HG03460 (cell line): ENCODE measurements around the gene OR2Z1.
"Not testable (repeated sequence)": the region's sequence is repeated elsewhere in the genome, so short reads cannot be mapped to it uniquely, and the experiment has no call there.

Source experiments
- ATAC-seq: cut with Tn5 transposase; IDR thresholded peaks from one replicate; pipeline ENCODE4 v1.9.1; 2021; ENCODE audit not compliant: unreplicated experiment

OR2Z1 gene

DNA sequence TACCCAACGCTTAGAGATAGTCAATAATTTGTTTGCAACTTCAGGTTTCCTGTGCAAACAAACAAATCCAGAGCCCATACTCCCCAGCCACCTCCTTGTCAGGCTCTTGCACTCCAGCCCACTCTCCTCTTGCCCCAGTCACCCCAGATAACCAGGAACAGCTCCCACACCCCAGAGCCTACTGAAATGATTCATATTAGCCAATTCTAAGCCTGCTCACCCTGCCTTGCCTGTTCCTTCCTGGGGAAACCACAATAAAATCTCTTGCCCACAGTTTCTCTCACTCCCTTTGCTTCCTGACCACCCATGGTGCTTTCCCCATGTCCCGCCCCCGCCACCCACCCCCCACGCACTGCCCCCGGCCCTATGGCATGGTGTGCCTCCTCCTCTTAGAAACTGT, 19.1 kb upstream of the OR2Z1 start:
- ATAC-seq = no peak

DNA sequence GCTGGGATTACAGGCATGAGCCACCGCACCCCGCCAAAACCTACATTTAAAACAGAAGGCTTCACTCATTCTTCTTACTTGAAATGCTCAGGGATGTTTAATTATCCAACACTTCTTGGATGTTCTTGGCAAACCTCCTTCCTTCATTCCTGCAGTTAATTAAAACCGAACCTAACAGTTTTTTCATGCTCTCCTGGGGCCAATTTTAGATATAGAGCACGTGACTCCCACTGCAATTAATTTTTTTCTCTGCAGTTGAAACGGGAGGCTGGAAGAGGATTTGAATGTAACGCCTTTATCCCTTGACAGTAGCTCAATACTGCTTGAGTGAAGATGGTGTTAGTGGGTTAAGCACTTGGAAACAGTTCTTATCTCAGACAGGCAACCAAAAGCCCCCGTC, 18.2 kb upstream of the OR2Z1 start:
- no peak for ATAC-seq

DNA sequence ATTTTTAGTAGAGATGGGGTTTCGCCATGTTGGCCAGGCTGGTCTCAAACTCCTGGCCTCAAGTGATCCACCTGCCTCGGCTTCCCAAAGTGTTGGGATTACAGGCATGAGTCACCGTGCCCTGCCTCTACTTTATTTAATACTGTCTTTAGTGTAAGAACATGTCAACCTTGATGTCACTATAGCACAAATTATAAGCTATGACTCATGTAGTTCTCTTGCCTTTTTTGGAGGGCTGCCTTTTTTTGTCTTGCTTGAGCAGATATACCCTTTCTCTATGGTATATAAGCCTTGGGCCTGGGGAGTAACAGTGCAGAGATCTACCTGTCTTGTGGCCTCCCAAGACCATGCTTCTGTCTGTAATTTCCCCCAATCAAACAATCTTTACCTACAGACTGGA, 16.1 kb upstream of the OR2Z1 start:
- not testable (repeated sequence) for ATAC-seq

DNA sequence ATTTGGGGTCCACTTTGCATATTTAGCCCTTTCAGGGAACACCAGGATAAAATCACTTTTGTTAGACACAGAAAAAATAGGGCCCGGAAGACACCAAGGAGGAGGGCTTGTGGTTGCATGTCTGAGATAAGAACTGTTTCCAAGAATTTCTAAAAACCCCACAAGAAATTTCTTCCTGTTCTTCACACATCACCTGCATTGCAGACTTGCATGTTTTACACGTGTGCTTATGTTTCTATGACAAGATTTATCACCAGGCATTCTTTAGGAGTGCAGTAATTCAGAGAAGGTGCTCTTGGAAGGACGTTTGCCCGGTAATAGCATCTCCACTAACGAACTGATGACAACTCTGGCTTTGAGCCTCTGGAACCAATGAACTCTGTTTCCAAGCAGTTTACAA, 15.7 kb upstream of the OR2Z1 start:
- no peak for ATAC-seq

DNA sequence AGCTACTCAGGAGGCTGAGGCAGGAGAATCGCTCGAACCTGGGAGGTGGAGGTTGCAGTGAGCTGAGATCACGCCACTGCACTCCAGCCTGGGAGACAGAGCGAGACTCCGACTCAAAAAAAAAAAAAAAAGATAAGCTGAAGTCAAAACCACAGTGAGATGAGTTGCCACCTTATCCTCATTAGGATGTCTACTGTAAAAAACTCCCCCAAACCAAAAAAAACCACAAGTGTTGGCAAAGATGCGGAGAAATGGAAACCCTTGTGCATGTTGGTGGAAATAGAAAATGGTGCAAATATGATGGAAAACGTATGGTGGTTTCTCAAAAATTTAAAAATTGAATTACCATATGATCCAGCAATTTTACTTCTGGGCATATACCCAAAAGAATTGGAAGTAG, 11.1 kb upstream of the OR2Z1 start:
- not testable (repeated sequence) for ATAC-seq

DNA sequence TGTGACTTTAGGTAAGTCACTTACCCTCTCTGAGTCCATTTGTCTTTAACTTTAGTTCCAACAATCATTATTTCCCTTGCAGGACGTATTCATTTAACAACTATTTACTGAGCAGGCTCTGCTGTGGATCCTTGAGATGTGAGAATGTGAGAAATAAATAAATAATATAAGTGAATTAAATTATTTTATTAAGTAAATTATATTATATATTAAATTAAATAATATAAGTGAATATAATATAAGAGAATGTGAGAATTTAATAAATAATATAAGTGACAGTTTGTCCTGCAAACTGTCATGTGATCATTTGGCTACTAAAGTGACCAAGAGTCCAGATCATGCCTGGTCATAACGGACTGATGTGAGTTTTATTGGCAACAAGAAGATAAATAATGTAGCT, 598 bp downstream of the OR2Z1 start:
- no peak for ATAC-seq

DNA sequence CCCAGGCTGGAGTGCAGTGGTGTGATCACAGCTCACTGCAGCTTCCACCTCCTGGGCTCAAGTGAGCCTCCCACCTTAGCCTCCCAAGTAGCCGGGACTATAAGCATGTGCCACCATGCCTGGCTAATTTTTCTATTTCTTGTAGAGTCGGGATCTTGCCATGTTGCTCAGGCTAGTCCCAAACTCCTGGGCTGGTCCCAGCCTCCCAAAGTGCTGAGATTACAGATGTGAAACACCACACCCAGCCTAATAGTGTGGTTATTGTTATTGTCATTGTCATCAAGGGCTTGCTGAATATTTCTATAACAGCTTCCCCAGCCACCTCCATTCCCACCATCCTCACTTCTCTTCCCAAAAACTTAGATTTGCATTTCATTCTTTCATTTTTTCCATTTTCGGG, 2.8 kb downstream of the OR2Z1 start:
- no peak for ATAC-seq

DNA sequence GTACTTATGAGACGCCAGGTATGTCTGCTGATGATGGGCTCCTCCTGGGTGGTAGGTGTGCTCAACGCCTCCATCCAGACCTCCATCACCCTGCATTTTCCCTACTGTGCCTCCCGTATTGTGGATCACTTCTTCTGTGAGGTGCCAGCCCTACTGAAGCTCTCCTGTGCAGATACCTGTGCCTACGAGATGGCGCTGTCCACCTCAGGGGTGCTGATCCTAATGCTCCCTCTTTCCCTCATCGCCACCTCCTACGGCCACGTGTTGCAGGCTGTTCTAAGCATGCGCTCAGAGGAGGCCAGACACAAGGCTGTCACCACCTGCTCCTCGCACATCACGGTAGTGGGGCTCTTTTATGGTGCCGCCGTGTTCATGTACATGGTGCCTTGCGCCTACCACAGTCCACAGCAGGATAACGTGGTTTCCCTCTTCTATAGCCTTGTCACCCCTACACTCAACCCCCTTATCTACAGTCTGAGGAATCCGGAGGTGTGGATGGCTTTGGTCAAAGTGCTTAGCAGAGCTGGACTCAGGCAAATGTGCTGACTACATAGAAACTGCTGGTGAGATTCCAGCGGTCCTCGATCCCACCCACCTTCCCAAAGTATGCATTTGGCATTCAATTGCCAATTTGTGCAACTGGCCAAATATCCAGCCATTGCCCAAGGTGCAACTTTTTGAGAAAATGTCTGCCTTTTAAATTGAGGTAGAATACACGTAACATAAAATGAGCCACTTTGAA, 10.2 kb downstream of the OR2Z1 start:
- ATAC-seq = no peak

DNA sequence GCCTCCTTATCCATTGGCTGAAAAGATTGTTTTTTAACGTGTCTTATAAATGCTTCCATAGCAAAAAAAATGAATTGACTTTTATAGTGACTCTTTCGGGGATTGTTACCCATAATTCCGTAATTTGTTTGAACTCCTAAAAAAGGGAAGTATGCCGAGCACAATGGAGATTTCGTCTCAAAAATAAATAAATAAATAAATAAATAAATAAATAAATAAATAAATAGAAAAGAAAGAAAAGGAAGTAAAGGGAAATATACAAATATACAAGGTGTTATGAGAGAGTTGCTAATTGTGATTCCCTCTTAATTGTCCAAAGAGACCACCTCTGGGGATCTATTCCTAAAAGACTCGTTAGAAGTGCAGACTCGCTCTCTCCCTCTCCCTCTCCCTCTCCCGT, 16.9 kb downstream of the OR2Z1 start:
- ATAC-seq = no peak

DNA sequence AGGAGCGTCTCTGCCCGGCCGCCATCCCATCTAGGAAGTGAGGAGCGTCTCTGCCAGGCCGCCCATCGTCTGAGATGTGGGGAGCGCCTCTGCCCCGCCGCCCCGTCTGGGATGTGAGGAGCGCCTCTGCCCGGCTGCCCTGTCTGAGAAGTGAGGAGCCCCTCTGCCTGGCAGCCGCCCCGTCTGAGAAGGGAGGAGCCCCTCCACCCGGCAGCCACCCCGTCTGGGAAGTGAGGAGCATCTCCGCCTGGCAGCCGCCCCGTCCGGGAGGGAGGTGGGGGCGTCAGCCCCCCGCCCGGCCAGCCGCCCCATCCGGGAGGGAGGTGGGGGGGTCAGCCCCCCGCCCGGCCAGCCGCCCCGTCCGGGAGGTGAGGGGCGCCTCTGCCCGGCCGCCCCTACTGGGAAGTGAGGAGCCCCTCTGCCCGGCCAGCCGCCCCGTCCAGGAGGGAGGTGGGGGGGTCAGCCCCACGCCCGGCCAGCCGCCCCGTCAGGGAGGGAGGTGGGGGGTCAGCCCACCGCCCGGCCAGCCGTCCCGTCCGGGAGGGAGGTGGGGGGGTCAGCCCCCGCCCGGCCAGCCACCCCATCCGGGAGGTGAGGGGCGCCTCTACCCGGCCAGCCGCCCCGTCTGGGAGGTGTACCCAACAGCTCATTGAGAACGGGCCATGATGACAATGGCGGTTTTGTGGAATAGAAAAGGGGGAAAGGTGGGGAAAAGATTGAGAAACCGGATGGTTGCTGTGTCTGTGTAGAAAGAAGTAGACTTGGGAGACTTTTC, 18.0 kb downstream of the OR2Z1 start:
- ATAC-seq = not testable (repeated sequence)

DNA sequence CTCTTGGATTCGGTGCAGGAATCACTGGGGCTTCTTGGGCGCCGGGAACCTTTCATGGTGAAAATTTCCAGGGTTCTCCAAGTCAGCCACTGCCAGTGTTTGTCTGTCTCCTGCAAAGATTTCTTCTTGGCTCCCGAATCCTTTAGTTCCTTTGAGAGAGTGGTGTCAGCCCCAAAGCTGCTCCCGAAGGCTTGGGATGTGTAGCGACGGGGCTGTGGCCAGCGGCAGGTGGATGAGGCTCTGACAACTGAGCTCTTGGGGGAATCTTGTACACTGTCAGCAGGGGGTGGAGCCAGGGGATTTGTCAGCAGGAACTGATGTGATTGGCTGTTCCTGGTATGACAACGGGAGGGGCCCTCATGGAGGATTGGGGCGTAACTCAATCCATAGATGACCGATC, 45.8 kb downstream of the OR2Z1 start:
- not testable (repeated sequence) for ATAC-seq

DNA sequence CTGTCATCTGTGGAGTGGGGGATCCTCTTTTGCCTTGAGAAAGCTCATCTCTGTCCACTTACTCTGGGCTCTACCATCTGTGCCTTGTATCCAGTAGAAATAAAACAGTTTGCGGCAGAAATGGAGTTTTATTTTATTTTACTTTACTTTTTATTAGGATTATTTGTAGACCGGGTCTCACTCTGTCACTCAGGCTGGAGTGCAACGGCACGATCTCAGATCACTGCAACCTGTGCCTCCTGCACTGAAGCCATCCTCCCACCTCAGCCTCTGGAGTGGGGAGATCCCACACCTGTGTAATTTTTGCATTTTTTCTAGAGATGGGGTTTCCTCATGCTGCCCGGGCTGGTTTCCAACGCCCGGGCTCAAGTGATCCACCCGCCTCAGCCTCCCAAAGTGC, 47.8 kb downstream of the OR2Z1 start:
- not testable (repeated sequence) for ATAC-seq

DNA sequence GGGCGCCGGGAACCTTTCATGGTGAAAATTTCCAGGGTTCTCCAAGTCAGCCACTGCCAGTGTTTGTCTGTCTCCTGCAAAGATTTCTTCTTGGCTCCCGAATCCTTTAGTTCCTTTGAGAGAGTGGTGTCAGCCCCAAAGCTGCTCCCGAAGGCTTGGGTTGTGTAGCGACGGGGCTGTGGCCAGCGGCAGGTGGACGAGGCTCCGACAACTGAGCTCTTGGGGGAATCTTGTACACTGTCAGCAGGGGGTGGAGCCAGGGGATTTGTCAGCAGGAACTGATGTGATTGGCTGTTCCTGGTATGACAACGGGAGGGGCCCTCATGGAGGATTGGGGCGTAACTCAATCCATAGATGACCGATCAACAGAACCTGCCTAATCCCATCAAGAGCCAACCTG, 52.2 kb downstream of the OR2Z1 start:
- not testable (repeated sequence) for ATAC-seq
